GM21717 (cell line): ENCODE measurements around the gene AGBL3.

Experiments
- ATAC-seq: cut with Tn5 transposase; IDR thresholded peaks from one replicate; pipeline ENCODE4 v1.9.1; 2021; ENCODE audit warnings: mild to moderate bottlenecking, moderate library complexity; ENCODE audit not compliant: unreplicated experiment

The AGBL3 gene

DNA sequence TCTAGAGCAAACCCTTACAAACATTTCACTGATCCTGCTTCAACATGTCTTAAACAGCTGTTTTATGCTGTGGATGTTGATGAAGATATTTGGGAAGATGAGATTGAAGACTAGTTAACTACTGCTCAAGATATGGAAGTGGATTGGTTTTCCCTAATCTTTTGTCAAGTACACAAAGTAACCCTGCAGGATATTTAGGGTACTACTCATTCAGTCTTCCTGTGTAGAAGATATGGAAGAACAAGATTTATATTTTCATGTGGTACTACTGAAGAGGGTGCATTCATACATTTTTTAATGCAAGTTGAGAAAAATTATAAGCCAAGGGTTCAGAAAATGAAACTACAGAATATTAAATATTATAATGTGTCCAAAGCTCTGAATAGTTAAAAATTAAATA lies 143.3 kb downstream of the AGBL3 start:
- no peak for ATAC-seq

DNA sequence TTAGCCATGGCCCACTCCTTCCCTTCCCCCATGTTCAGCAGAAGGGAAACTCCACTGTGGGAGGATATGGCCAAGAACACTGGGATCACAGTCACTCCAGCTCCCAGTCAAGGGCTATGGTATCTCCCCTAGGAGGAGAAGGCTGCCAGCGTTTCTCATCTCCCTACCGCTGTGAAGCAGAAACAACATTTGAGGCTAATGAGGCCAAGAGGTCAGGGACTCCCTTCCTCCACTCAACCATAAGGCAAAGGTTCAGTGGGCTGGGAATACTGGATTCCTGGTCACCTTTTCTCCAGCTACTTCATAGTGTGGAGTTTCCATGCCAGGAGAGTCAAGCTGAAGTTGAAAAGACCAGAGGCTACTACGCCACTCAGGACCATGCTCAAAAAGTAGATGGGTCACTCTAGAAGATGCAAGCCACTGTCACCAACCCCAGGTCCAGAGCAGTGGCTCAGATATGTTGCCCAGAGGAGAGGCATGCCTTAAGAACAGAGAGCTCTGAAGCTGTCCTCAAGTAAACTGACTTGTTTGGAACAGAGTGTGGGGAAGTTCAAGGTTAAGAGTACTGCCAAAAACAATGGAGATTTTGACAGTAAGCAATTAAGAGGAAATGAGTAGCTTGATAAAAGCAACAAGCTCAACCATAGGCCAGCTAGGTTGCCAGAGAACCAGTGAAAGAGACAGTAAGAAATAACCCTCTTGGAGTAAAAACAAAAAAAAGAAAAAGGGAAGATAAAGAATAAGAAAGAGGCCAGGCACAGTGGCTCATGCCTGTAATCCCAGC lies 157.8 kb downstream of the AGBL3 start:
- no peak for ATAC-seq

DNA sequence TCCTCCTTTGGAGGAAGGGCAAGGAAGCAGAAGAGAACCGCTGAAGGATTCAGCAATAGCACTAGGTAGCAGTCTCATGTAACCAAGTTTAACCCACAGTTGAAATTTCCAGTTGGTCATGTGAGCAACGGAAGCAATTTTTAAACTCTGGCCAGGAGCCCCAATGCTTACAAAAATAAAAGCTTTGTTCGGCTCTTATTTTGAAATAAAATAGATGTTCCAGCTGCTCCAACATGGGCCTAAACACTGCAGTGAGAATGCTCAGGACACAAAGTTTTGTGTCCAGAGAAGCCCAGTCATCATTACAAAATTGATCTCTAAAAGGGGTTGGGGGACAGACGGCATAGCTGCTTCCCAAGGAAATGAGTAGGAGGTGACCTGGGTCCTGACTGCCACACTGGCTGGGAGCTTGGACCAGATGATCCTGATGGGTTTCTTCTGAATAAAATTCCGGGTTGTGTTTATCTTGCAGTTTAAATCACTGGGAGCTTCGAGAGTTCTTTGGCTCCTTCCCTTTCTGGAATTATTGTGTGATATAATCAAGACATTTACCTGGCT lies 161.1 kb downstream of the AGBL3 start:
- ATAC-seq: peak; percentile 16

DNA sequence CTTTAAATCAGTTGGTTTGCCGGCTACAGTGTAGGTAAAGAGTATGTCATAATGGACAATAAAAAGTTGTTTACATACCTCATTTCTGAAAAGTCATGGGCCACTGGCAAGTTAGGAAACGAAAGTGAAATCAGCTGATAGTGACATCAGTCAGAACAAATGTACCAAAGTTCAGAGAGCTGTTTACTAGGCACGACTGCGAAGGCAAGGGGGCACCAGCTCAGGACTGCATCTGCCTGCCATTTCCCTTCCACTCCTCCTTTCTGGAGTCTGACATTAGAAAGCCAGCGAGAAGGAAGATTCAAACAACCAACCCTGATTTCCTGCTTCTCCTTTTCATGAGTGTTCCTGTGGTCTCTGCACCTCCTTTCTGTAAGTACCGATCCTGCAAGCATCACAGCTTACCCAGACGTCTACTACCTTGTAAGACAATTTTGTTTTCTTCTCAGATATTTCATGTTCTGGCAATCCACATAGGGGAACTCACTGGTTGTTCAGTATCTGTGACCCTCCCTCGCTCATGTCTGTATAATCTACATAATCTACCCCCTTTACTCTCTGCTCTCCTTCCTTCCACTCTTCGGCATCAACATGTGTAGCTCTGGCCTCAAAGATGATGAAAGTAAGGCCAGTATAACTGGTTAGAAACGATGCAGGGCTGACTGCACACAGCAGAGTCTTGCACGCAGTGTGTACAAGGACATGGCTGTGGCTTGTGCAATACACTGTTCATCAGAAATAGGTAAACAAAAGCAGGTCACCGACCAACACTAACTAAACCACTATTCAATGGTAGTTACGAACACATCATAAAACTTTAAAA lies 161.8 kb downstream of the AGBL3 start, which contains the start of gene TMEM140:
Gene TMEM140 (plus strand): TSS at position 174 of the 823 bp plus-strand sequence. CDS start 16,370 bp downstream, outside the sequence.
- peak; percentile 81 for ATAC-seq

DNA sequence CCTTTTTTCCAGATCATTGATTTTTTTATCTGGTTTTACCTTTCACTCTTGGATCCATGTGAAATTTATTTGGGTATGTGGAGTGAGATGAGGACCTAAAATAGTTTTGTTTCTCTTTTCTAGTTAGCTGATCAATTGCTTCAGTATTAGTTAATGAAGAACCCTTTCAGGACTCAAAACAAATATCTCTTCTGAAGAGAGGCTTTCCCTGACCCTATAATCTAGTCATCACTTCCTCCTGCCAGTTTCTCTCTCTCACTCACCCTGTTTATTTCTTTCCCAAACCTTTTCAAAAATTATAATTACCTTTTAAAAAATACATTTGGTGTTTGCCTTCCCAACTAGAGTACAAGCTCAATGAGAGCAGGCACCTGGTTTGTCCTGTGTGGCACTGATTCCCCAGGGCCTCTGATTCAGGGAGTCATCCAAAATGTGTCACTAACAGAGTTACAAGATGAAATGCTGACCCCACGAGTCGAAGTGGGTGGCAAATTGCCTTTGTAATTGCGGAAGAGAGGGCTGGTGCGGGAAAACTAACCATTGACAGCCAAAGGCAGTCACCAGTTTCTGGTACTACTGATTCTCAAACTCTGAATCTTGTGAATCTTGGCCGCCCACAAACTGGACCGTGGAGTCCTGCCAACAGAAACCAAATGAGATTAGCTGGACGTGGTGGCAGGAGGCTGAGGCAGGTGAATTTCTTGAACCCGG lies 163.9 kb downstream of the AGBL3 start:
- no peak for ATAC-seq

DNA sequence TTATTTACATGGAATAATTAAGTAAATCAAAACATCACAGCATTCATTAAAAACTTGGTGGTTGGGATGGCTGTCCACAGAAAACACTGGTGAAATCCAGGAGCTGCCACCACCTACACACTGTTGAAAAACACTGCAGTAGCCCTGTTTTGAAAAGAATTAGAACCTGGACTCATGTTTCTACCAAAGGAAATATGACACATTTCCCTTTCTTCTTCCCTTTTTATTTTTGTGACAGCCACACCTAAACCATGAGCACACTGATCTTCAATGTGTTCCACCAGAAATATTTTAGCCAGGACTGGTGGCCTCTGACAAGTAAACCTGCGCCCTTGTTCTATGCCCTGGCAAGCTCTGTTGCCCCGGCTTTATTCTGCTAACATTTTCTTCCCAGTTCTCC lies 164.8 kb downstream of the AGBL3 start:
- ATAC-seq: no peak

DNA sequence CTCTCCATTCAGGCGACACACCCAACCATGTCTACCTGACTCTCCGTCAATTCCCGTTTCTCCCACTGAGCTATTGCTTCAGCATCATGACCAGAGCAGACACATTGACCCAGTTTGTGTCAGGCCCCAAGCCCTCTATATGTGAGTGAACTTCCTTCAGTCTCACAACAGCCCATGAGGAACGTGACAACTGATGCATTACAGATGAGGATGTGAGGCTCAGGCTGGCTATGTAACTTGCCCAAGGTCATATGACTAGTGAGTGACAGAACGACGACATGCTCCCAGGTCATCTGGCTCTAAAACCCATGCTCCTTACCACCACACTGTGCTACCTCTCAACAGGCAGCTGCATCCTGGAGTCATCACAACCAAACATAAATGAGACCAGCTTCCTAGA lies 165.2 kb downstream of the AGBL3 start:
- ATAC-seq: no peak

DNA sequence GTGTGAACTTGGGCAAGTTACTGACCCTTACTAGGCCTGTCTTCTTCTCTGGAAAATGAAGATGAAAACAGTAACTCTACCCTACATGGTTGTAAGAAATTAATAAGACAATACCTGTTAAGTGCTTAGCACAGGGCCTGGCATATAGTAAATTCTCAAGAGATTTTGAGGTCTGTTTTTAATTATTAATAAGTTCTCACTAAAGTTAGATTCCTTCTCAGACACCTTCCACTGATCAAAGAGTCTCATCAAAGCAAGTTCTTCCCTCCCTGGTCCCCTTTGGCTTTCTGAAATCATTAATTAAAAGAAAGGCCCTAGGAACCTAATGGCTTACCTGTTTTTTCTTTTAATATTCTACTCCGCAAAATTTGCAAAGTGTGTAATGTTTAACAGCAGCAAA lies 166.1 kb downstream of the AGBL3 start:
- no peak for ATAC-seq

DNA sequence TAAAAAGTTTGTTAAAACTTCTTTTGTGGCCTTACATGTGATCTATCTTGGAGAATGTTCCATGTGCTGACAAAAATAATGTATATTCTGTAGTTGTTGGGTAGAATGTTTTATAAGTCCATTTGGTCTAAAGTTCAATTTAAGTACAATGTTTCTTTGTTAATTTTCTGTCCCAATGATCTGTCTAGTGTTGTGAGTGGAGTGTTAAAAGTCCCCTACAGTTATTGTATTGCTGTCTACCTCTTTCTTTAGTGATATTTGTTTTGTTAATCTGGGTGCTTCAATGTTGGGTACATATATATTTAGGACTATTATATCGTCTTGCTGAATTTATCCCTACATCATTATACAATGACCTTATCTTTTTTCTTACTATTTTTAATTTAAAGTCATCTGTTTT lies 168.4 kb downstream of the AGBL3 start:
- ATAC-seq: no peak

DNA sequence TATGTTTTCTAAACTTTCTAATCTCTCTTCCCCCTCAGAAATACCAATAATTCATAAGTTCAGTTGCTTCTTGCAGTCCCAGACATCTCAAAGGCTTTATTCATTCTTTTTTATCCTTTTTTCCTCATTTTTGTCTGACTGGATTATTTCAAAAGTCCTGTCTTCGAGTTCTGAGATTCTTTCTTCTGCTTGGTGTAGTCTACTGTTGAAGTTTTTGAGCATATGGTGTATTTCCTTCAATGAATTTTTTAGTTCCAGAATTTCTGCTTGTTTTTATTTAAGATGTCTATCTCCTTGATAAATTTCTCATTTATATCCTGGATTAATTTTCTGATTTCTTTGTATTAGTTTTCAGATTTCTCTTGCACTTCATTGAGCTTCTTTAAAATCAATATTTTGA lies 170.0 kb downstream of the AGBL3 start:
- ATAC-seq: no peak

DNA sequence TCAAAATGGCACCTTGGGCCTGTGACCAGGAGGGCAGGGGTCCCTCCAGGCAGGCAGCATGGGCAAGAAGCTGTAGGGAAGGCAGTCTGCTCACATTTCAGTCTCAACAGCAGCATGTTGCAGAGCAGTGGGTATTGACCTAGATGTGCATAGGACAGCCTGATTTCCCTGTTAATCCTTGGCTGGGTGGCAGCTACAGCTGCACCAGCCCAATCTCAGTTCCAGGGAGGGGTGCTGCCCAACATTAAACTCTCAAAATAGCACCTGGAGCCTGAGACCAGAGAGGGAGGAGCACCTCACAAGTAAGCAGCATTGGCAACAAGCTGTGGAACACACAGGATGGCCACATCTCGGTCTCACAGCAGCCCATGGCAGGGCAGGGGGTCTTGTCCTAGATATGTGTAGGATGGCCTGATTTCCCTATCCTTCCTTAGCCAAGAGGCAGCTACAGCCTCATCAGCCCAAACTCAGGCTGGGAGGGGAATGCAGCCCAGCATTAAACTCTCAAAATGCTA lies 171.9 kb downstream of the AGBL3 start:
- no peak for ATAC-seq

DNA sequence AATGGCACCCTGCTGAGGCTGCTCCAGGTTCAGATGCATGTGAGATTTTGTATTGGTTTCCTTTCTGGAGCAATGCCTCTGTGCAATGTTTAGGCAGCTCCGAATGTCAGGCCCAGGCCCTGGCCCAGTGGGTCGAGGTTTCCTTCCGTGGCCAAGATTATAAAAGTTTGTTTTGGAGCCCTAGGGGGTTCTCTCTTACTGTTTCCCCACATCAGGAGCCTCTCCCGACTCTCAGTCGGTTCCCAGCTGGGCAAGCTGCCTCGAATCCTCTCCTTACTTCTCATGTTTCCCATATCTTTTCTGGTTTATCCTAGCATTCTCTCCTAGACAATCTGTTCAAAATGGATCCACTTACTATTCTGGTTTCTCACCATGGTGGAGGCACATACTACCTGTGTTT lies 172.6 kb downstream of the AGBL3 start:
- ATAC-seq: no peak

DNA sequence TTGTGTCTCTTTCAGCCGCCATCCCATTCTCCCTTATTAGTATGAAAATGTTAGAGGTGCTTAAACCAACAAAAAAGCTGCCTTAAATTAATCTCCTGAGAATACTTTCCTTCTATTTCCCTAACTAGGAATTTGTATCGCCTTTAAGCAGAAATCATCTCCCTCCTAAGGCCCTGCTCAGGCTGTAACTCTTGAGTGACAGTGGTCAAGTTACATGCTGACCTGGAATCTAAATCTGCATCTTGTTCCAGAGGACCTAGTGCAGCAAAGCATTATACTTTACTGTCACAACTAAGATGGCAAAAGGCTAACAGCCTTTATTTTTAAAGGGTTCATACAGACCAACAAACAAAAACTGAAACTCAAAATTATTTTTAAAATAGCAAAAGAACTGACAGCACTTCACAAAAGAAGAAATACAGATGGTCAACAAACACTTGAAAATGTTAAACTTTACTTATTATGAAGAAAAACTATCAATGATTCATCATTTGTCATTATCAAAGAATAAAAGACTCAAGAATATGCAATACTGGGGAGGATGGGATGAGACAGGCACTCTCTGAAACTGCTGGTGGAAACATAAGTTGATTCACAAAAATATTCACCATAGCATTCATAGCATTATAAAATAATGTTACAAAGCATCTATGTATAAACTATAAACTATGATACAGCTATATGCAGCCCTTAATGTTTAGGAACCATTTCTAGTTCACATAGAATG lies 173.2 kb downstream of the AGBL3 start:
- ATAC-seq: no peak

DNA sequence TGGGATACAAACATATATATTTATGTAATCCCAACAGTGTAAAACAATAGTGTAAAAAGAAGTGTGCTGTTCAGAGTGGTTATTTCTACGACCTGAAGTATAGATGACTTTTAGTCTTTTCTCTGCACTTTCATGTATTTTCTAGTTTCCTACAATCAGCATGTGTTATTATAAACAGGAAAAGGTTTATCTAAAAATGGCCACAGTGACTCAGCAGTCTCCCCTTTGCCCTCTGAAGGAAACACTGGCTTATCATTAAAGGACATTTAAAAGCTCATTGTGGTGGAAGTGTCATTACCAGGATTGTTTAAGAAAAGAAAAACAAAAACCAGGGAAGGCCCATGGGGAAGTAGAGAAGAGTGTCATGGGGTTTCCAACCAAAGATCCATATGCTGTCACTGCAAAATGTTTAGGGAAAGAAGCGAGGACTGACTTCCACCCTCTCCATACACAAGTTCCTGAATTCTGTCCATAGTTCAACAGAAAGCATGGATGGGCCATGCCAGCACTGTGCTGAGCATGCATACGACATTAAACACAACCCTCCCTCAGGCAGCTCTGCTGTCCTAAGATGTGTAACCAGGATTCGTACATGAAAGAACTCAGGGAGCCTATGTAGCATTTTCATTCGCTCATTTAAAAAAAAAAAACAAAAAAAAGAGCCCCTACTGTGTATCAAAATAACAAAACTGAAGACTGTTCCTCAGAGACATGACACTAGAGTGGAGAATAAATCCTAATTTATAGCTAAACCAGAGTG lies 174.0 kb downstream of the AGBL3 start:
- ATAC-seq: peak; percentile 46

DNA sequence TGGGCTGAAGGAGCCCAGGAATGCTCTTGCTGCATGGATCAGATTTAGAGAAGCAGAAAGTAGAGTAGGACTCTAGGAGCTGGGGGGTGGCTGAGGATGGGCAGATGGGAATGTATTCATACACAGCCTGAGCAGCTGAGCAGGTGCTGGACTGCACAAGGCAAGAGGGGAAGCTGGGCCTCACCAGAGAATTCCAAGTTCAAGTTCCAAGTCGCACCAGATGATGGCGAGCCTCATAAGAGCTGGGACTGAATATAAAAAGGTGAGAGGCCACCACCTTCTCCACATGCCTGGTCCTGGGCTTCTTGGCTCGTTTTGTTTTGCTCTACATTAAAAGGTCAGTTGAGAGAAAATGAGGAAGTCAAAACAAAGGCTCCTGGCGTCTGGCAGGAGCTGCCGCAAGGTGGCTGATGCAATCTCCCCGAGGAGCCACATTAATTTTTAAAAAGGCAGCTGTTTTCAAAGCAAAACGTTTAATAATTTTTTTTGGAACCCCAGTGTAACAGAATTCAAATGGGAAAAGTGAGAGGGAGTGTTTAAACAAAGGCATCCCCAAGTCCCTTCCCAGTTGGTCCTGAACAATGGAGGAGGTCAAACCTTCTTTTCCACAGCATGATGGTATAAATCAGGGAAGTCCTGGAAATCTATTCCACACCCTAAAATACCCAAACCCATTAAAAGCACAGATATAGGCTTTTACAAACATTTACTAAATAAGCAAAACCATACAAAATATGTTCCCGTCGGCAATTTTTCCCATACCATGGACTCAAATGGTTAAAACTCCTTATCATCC lies 174.7 kb downstream of the AGBL3 start:
- no peak for ATAC-seq

DNA sequence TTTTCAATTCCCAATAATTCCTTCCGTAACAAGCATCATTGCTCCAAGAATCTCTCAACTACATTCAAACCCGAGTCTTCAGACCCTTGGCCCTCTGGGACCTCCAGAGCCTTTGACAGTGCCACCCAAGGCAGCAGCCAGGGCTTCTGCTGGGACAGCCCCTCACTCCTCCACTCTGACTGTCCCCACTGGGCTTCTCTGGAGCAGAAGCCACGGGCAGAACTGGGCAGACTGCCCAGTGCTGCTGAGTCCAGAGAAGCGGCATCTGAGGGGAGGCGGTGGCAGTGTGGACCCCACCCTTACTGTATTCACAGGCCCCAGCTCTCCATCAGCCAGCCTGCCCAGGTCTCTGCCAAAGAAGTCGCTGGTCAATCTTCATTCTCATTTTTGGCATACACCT lies 175.4 kb downstream of the AGBL3 start:
- no peak for ATAC-seq

DNA sequence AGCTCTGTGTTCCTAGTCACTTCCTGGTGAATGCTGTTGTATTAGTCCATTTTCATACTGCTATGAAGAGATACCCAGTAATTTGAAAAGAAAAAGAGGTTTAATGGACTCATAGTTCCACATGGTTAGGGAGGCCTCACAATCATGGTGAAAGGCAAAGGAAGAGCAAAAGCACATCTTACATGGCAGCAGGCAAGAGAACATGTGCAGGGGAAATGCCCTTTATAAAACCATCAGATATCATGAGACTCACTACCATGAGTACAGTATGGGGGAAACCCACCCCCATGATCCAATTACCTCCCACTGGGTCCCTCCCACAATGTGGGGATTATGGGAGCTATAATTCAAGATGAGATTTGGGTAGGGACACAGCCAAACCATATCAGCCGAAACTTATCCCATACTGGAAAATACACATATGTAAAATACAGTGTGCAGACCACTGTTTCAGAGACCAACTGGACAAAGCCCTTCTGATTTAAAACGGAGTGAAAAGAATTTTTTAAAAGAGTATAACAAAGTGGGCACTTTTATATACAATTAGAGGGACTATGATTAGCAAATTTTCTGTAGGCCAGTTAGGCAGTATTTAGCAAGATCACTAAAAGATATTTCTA lies 176.2 kb downstream of the AGBL3 start:
- ATAC-seq: no peak

DNA sequence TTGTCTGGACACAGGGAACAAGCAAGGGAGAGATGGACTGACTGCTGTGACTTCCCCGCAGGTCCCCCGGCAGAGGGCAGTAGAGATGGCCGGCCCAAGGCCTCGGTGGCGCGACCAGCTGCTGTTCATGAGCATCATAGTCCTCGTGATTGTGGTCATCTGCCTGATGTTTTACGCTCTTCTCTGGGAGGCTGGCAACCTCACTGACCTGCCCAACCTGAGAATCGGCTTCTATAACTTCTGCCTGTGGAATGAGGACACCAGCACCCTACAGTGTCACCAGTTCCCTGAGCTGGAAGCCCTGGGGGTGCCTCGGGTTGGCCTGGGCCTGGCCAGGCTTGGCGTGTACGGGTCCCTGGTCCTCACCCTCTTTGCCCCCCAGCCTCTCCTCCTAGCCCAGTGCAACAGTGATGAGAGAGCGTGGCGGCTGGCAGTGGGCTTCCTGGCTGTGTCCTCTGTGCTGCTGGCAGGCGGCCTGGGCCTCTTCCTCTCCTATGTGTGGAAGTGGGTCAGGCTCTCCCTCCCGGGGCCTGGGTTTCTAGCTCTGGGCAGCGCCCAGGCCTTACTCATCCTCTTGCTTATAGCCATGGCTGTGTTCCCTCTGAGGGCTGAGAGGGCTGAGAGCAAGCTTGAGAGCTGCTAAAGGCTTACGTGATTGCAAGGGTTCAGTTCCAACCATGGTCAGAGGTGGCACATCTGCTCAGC lies 178.2 kb downstream of the AGBL3 start:
- ATAC-seq: no peak
